GM19099 (cell line): ENCODE results near the gene TAP1.

Source experiments
- POLR2A ChIP-seq: IDR thresholded peaks from 3 replicates; pipeline ENCODE4 v1.6.1; 2011; ENCODE audit warnings: low read depth; ENCODE audit not compliant: insufficient read length; ENCODE audit errors: extremely low read depth

TAP1 gene

GRCh38 chr6:32847795-32848194, 5.7 kb downstream of the TAP1 start:
- TF ChIP-seq POLR2A, result peak; percentile 15

- no peak for TF ChIP-seq POLR2A
Observed at GRCh38 chr6:32847004-32847403, 6.5 kb downstream of the TAP1 start.

- TF ChIP-seq POLR2A, result peak; percentile 55
Observed at GRCh38 chr6:32845384-32845884, 8.1 kb downstream of the TAP1 start.

GRCh38 chr6:32844839-32845383, 8.6 kb downstream of the TAP1 start:
- TF ChIP-seq POLR2A, result peak; percentile 75

GRCh38 chr6:32843979-32844838, 9.3 kb downstream of the TAP1 start, which contains the start of gene PSMB8:
Gene PSMB8, minus strand, starts transcription at chr6:32844047. Its CDS starts 51 bp downstream, at chr6:32843996.
- TF ChIP-seq POLR2A, result peak; percentile 88

- TF ChIP-seq POLR2A, result no peak
Observed at GRCh38 chr6:32843331-32843978, 10.0 kb downstream of the TAP1 start.

GRCh38 chr6:32842690-32843089, 10.8 kb downstream of the TAP1 start:
- no peak for TF ChIP-seq POLR2A

GRCh38 chr6:32842021-32842650, 11.4 kb downstream of the TAP1 start:
- TF ChIP-seq POLR2A, result peak; percentile 20

- peak; percentile 53 for TF ChIP-seq POLR2A
Observed at GRCh38 chr6:32840604-32841246, 12.8 kb downstream of the TAP1 start.

GRCh38 chr6:32839356-32839755, 14.1 kb downstream of the TAP1 start:
- no peak for TF ChIP-seq POLR2A

GRCh38 chr6:32838114-32838958, 15.2 kb downstream of the TAP1 start, which contains the start of gene TAP2:
Gene TAP2, minus strand, starts transcription at chr6:32838739. Its CDS starts 506 bp downstream, at chr6:32838233.
- TF ChIP-seq POLR2A, result peak; percentile 89

GRCh38 chr6:32837651-32838113, 15.8 kb downstream of the TAP1 start:
- TF ChIP-seq POLR2A, result no peak

- no peak for TF ChIP-seq POLR2A
Observed at GRCh38 chr6:32836873-32837272, 16.6 kb downstream of the TAP1 start.
